Prostate gland (tissue), 2 donors: Measurements from ENCODE around the gene ZMYM3. TPM values are rescaled to one million over a fixed set of nuclear protein-coding genes. Genes with fewer than 3 reads are reported as not detected.

Source experiments
- DNase-seq: peaks from one replicate; pipeline ENCODE4 v3.0.0-alpha.2; 2019; ENCODE audit warnings: low spot score
- H3K27ac ChIP-seq, 2 donors: fragments of 200-600 bp; sonication (generic); 2 replicates each; pipeline ENCODE4 v1.5.1; 2017 to 2019
- H3K27me3 ChIP-seq: fragments of 200-600 bp; sonication (generic); replicated peaks from 2 replicates; pipeline ENCODE4 v1.5.1; 2019; ENCODE audit not compliant: insufficient read depth
- H3K36me3 ChIP-seq, 2 donors: fragments of 200-600 bp; sonication (generic); 1 replicate in 1 of 2; 2 replicates in 1 of 2; pipeline versions ENCODE4 v1.5.1 to v1.8.1; 2017 to 2019
- H3K4me1 ChIP-seq: fragments of 200-600 bp; sonication (generic); replicated peaks from 2 replicates; pipeline ENCODE4 v1.5.1; 2019
- H3K4me3 ChIP-seq, 2 donors: fragments of 200-600 bp; sonication (generic); 2 replicates each; pipeline ENCODE4 v1.5.1; 2017 to 2019
- H3K9me3 ChIP-seq: fragments of 200-600 bp; sonication (generic); 2 replicates; pipeline ENCODE4 v1.5.1; 2017
- POLR2A ChIP-seq: fragments of 450-650 bp; IDR thresholded peaks from one replicate; pipeline ENCODE4 v1.6.1; 2016; ENCODE audit warnings: antibody characterized with exemption, mild to moderate bottlenecking
- POLR2AphosphoS5 ChIP-seq: sonication (generic); formaldehyde crosslinking; IDR thresholded peaks from one replicate; pipeline ENCODE4 v1.6.1; 2017; ENCODE audit warnings: antibody characterized with exemption
- WGBS: methylation state at CpG from one replicate; pipeline ENCODE4 v1.1.5; 2018; 5-methylcytosine and 5-hydroxymethylcytosine counted together
- intact Hi-C: fragments of 100-400 bp; cut with DNase I; formaldehyde crosslinking; loops from one replicate; pipeline ENCODE4 v1.14.2; 2022
- total RNA-seq, 2 donors: library from RNA; depleted of rRNA; stranded (reverse); fragments of >200 nt; gene quantifications; one replicate each; pipeline ENCODE4 v1.1.0, GENCODE V29; 2016
- TF ChIP-seq, protein P1 (sequence below), 4 experiments: fragments of 200-600 bp in 2 of 4; fragments of 450-650 bp in 2 of 4; sonication (generic) in 2 of 4; IDR thresholded peaks; 1 replicate in 3 of 4; 2 replicates in 1 of 4; pipeline ENCODE4 v1.5.1; 2016 to 2019; ENCODE audit warnings: antibody characterized with exemption in 4 of 4, mild to moderate bottlenecking in 2 of 4, moderate library complexity in 2 of 4

ZMYM3 gene
- total RNA-seq, 2 donors from 2014 or later = 23.2 to 71.6 TPM

DNA sequence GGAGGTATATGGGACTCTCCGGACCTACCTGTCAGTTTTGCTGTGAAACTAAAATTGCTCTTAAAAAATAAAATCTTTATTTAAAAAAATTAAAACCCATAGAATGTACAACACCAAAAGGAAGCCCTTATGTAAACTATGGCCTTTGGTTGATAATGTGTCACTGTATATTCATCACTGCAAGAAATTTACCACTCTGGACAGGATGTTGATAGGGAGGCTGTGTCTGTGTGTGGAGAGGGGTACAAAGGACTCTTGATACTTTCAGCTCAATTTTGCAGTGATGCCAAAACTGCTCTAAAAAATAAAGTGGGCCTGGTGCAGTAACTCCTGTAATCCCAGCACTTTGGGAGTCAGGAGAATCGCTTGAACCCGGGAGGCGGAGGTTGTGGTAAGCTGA, 2.9 kb upstream of the ZMYM3 start:
- intact Hi-C loops = no loop called here
- Histone ChIP-seq H3K36me3 (no peaks in the 10 kb centered on the region), H3K27ac (no peak overlapping the region), H3K4me3 (no peak overlapping the region), H3K9me3 (no peaks in the 10 kb centered on the region), H3K27me3 (no peaks in the 10 kb centered on the region), H3K4me1 (no peaks in the 10 kb centered on the region)
- no peak for DNase-seq
- WGBS = 98% methylated on average over 4 of the region's 4 CpGs
- TF ChIP-seq POLR2A = no peak
- TF ChIP-seq, protein P1, sequence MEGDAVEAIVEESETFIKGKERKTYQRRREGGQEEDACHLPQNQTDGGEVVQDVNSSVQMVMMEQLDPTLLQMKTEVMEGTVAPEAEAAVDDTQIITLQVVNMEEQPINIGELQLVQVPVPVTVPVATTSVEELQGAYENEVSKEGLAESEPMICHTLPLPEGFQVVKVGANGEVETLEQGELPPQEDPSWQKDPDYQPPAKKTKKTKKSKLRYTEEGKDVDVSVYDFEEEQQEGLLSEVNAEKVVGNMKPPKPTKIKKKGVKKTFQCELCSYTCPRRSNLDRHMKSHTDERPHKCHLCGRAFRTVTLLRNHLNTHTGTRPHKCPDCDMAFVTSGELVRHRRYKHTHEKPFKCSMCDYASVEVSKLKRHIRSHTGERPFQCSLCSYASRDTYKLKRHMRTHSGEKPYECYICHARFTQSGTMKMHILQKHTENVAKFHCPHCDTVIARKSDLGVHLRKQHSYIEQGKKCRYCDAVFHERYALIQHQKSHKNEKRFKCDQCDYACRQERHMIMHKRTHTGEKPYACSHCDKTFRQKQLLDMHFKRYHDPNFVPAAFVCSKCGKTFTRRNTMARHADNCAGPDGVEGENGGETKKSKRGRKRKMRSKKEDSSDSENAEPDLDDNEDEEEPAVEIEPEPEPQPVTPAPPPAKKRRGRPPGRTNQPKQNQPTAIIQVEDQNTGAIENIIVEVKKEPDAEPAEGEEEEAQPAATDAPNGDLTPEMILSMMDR (IDR thresholded peaks at IDR 0.05) = no peak
- TF ChIP-seq POLR2AphosphoS5 = no peak

DNA sequence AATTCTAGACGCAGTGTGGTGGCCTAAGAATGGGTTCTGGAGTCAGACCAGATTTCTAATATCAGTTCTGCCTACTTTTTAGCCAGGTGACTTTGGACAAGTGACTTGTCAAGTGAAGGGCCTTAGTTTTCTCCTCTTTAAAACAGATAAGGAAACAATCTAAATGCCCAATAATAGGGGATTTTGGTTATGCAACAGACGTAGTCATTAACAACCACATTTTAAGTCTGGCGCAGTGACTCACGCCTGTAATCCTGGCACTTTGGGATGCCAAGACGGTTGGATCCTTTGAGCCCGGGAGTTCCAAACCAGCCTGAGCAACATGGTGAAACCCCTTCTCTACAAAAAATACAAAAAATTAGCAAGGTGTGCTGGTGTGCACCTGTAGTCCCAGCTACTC, 2.1 kb upstream of the ZMYM3 start:
- DNase-seq = no peak
- Histone ChIP-seq H3K36me3 (no peaks in the 10 kb centered on the region), H3K27ac (no peak overlapping the region), H3K4me3 (no peak overlapping the region), H3K4me1 (no peaks in the 10 kb centered on the region), H3K27me3 (no peaks in the 10 kb centered on the region), H3K9me3 (no peaks in the 10 kb centered on the region)
- intact Hi-C loops = no loop called here
- 82% methylated on average over 6 of the region's 6 CpGs for WGBS
- TF ChIP-seq POLR2A (no peak), POLR2AphosphoS5 (no peak)
- TF ChIP-seq, protein P1 (IDR thresholded peaks at IDR 0.05) = no peak

DNA sequence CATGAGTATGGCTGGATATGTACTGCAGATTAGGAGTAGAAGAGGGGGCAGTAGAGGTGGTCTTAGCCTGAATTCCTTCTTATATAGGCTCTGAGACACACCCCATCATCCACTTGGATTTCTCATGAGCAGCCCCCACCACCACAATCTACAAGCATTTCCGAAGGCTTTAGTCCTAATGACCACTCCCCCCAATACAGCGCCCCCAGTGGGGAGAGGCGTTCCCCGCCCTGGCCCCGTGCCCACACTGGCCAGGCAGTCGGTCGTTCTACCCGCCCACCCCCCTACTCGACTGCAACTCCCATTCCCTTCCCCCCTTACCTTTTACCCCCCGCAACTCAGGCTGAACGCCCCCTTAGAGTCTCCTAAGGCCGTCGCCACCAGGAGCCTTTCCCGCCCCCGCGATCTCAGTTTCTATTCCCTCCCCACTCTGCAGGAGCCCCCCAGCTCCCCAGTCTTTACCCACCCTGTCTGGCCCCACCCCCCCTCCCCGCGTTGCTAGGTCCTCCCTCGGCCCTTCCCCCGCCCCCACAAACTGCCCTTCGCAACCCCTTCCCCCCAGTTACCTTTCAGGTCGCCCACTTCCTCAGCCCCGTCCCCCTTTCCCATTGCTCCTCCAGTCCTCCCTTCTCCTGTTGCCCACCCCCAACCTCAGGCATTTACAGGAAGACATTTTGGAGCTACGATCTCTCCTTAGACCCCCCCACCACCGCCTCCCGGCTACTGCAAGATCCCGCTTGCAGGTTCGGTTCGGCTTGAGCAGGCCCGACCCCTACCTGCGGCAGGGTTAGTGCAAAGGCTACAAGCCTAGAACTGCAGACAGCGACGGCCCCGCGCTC, 468 bp downstream of the ZMYM3 start:
- DNase-seq = peak; percentile 3
- H3K4me3 ChIP-seq = peak overlapping the region; percentile 51 to 56
- 3% methylated on average over 25 of the region's 35 CpGs for WGBS
- no peaks in the 10 kb centered on the region for H3K27me3 ChIP-seq
- TF ChIP-seq, protein P1 (IDR thresholded peaks at IDR 0.05) = peak in 3 of 4 experiments; percentile 9 to 18 (median 17)
- no peak for TF ChIP-seq POLR2A
- H3K36me3 ChIP-seq = no peaks in the 10 kb centered on the region
- no peaks in the 10 kb centered on the region for H3K4me1 ChIP-seq
- peak overlapping the region; percentile 78 to 85 for H3K27ac ChIP-seq
- intact Hi-C loops = loop anchor here (5.0 kb wide), 1 partner anchor 114 kb away; the partner anchor contains the start of gene TAF1
- H3K9me3 ChIP-seq = no peaks in the 10 kb centered on the region

DNA sequence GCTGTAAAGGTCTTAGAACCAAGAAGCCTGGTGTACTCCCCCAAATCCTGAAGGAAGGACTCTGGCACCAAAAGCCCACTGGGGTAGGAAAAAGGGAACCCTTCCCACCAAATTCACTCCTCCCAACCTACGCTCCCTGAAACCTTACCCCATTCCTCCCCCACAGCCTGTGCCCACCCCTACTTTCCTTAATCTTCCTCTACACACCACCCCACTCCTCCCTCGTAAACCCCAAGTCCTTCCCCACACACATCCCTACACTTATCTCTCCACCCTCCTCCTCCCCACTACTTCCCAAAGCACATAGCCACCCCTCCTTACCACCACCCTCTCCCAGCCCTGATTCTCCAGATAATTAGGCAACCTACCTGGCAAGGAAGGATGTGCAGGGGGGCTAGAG, 1.7 kb downstream of the ZMYM3 start:
- TF ChIP-seq POLR2AphosphoS5 = no peak
- TF ChIP-seq, protein P1 (IDR thresholded peaks at IDR 0.05) = no peak
- no peak for TF ChIP-seq POLR2A
- no peaks in the 10 kb centered on the region for H3K36me3 ChIP-seq
- H3K4me3 ChIP-seq = no peak overlapping the region
- no peak for DNase-seq
- intact Hi-C loops = loop anchor here (5.0 kb wide), 1 partner anchor 115 kb away; the partner anchor contains the start of gene TAF1
- no peak overlapping the region for H3K27ac ChIP-seq
- 54% methylated on average over 2 of the region's 2 CpGs for WGBS
- H3K27me3 ChIP-seq = no peaks in the 10 kb centered on the region
- H3K4me1 ChIP-seq = no peaks in the 10 kb centered on the region
- no peaks in the 10 kb centered on the region for H3K9me3 ChIP-seq
